HUES48 (cell line): ENCODE measurements around the gene TRAIP.

Experiments
- H3K27ac ChIP-seq: one replicate; pipeline ENCODE4 v1.7.0; 2013; ENCODE audit warnings: low read depth, low read length, inconsistent platforms
- H3K27me3 ChIP-seq: 2 replicates; pipeline ENCODE4 v1.6.1; 2013; ENCODE audit warnings: mild to moderate bottlenecking, low read length; ENCODE audit not compliant: control insufficient read depth, insufficient read depth
- H3K36me3 ChIP-seq: 2 replicates; pipeline ENCODE4 v1.6.1; 2013; ENCODE audit warnings: low read length; ENCODE audit not compliant: control insufficient read depth, insufficient read depth
- H3K4me1 ChIP-seq: 2 replicates; pipeline ENCODE4 v1.6.1; 2013; ENCODE audit warnings: mild to moderate bottlenecking, low read length; ENCODE audit not compliant: control insufficient read depth, insufficient read depth
- H3K4me3 ChIP-seq: 2 replicates; pipeline ENCODE4 v1.5.1; 2013; ENCODE audit warnings: mild to moderate bottlenecking, low read depth, low read length
- H3K9ac ChIP-seq: 2 replicates; pipeline ENCODE4 v1.6.1; 2013; ENCODE audit warnings: mild to moderate bottlenecking, low read depth, low read length, moderate library complexity
- H3K9me3 ChIP-seq: 2 replicates; pipeline ENCODE4 v1.6.1; 2013; ENCODE audit warnings: low read length; ENCODE audit not compliant: control insufficient read depth, insufficient read depth

Gene TRAIP

DNA sequence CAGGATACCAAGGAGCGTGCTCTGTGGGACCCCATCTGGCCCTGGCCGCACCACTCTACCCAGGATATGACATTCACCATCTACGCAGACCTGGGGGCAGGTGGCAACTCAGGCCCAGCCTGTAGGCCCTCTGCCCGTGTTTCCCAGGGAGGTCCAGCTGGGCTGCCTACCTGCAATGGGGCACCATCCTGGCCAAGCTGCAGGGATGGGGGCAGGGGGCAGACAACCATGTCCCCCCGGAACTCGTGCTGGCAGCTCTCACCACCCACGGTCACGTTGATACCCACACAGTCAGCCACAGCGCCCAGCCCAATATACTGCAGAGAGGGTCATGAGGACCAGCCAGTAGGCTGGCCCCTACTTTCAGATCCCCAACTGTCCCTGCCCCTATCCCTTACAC, 39.4 kb upstream of the TRAIP start:
- H3K9me3 ChIP-seq, result no peaks in the 10 kb centered on the region
- no peak overlapping the region for H3K27ac ChIP-seq
- no peaks in the 10 kb centered on the region for H3K27me3 ChIP-seq
- H3K36me3 ChIP-seq, result no peaks in the 10 kb centered on the region
- H3K4me1 ChIP-seq, result no peaks in the 10 kb centered on the region
- no peak overlapping the region for H3K4me3 ChIP-seq
- no peak overlapping the region for H3K9ac ChIP-seq

DNA sequence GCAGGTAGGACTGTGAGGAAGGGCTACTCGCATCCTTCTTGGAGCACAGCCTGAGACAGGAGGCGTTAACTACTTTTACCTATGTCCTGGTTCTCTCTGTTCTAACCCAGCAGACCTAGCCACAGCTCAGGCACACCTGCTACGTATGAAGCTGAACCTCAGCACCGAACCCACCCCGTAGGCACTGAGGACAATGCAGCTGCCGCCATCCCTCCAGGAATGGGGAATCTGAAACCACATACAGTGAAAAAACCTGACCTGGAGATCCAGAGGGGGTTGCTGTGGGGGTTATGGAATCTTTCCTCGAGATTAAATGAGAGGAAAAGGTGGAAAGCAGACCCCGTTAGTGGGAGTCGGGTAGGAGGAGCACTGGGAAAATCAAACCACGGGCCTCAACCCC, 32.9 kb upstream of the TRAIP start:
- Histone ChIP-seq H3K9me3 (no peaks in the 10 kb centered on the region), H3K27me3 (no peaks in the 10 kb centered on the region), H3K36me3 (no peaks in the 10 kb centered on the region), H3K9ac (no peak overlapping the region), H3K27ac (no peak overlapping the region), H3K4me3 (no peak overlapping the region), H3K4me1 (no peaks in the 10 kb centered on the region; the same call in 1 of the 2 replicates)

DNA sequence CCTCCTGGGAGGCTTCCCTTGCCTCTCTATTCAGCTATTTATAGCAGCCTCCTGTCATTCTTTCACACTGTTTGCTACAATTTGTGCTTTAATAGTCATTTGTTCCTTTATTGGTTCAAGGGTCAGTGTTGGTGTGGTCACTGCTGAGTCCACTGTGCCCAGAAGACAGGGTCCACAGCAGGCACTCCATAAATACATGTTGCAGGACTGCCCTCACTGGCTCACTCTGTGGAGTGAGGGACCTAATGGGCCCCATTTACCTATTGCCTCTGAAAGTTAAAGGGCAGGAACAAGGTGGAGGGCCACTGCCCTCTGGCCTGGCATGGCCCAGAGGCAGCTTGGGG, 30.5 kb upstream of the TRAIP start:
- Histone ChIP-seq H3K27me3 (no peaks in the 10 kb centered on the region), H3K4me1 (peaks cover 5% of the 10 kb centered on the region; the same call in 1 of the 2 replicates), H3K36me3 (no peaks in the 10 kb centered on the region), H3K9me3 (no peaks in the 10 kb centered on the region), H3K27ac (no peak overlapping the region), H3K4me3 (no peak overlapping the region), H3K9ac (no peak overlapping the region)

DNA sequence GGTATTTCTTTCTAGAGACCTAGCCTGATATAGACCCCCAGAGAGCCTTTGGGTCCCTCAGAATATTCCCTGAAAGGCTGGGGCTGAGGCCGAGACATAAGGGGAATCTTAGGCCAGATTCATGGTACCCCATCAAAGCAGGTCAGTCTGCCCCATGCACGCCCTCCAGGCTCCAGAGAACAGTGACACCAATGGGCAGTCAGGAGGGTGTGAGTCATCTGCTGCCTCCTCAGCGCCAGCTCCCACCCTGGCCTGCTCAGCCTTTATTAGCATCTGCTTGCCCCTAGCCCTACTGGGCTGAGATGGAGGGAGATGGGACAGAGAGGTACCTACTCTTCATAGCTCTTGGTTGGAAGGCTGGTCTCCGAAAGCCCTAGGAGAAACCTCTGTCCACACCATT, 27.6 kb upstream of the TRAIP start:
- Histone ChIP-seq H3K27me3 (no peaks in the 10 kb centered on the region), H3K4me3 (no peak overlapping the region), H3K4me1 (peaks cover 21% of the 10 kb centered on the region), H3K36me3 (no peaks in the 10 kb centered on the region), H3K27ac (no peak overlapping the region), H3K9me3 (no peaks in the 10 kb centered on the region), H3K9ac (no peak overlapping the region)

DNA sequence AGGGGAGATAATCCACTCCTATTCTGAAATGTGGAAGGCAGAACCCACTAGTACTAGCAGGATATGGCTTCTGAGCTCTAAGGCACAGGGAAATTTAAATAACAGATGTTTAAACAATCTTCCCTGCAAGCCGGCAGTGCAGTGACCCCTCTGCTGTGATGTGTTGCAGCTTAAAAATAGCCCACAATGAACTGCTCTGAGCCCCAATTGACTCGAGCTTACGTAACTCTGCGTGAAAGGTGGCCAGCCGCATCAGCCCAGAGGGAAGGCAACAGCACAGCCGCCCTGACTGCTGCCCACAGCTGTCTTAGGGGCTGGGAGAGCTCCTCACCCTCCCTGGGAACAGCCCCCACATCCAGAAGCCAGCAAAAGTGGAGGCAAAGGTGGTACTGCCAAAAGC, 25.8 kb upstream of the TRAIP start:
- Histone ChIP-seq H3K9ac (no peak overlapping the region), H3K27ac (no peak overlapping the region), H3K27me3 (no peaks in the 10 kb centered on the region), H3K4me3 (no peak overlapping the region), H3K36me3 (no peaks in the 10 kb centered on the region), H3K4me1 (peaks cover 21% of the 10 kb centered on the region), H3K9me3 (no peaks in the 10 kb centered on the region)

DNA sequence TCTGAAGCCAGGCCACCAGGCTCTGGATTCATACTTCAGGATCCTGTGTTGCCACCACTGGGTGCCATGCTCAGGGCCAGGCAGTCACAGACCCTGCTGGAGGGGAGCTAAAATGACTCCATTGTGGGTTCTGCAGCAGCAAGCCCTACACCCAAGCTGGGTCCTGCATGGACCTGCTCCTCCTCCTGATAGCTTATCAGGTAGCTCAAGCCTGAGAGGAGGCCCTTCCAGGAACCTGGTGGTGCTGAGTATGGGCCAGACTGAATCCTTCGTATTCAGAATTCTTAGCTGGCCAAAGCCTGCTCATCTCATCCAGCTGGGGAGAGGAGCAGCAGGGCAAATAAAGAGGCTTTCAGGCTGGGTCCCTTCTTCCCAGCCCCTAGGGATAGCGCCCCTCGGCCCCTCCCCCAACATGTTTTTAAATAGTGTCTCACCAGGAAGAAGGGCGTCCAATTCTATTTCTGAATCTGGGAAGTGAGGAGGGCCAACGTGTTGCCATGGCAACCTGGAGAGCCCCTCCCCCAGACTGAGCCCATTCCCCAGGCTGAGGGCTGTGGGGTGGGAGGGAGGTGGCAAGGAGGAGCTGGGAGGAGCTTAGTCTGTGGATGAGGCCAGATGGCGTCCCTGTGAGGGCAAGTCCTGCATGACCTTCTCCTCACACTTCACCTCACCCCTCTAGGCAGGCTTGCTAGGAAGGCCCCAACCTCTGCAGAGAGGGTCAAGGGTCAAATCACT, 24.4 kb upstream of the TRAIP start:
- H3K4me1 ChIP-seq, result peaks cover 21% of the 10 kb centered on the region
- peak overlapping the region; percentile 52 for H3K27ac ChIP-seq
- no peak overlapping the region for H3K9ac ChIP-seq
- no peaks in the 10 kb centered on the region for H3K9me3 ChIP-seq
- H3K36me3 ChIP-seq, result no peaks in the 10 kb centered on the region
- H3K27me3 ChIP-seq, result no peaks in the 10 kb centered on the region
- H3K4me3 ChIP-seq, result peak overlapping the region; percentile 37; the same call in 1 of the 2 replicates

DNA sequence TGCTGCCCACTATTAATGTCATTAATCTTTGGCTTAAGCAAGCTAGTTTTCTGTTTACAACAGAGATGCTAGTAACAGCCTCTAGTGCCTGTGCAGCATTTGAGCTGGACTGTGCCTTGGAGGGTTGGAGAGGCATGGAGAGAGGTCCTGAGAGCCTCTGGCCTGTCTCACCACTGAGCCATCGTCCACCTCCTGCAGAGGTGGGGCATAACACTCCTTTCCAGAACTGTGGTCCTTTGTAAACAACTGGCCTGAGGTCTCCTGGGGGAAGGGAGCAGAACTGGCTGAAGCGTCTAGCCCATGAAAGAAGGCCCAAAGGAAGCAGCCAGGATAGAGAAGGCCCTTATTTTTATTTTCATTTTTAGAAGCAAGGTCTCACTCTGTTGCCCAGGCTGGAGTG, 23.4 kb upstream of the TRAIP start:
- Histone ChIP-seq H3K9me3 (no peaks in the 10 kb centered on the region), H3K4me1 (peaks cover 21% of the 10 kb centered on the region), H3K9ac (no peak overlapping the region), H3K4me3 (no peak overlapping the region), H3K27ac (no peak overlapping the region), H3K36me3 (no peaks in the 10 kb centered on the region), H3K27me3 (no peaks in the 10 kb centered on the region)

DNA sequence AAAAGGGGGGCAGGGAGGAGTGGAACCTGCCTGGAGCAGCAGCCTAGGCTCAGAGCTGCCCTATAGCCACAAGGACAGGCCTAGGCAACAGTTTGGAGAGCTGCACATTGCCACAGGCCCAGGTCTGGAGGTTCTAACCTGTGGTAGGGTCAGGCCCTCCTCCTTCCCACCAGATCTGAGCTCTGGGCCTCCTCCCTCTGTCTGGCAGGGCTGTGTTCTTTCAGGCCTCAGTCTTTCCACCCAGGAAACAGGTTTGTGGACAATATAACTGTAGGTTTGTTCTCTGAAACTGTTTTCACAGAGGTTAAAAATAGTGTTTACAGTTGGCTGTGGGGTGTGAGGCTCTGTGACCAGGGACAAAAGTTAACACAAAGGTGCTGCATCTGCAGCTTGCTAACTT, 22.3 kb upstream of the TRAIP start:
- peaks cover 21% of the 10 kb centered on the region for H3K4me1 ChIP-seq
- H3K9me3 ChIP-seq, result no peaks in the 10 kb centered on the region
- H3K27ac ChIP-seq, result no peak overlapping the region
- no peaks in the 10 kb centered on the region for H3K27me3 ChIP-seq
- H3K36me3 ChIP-seq, result no peaks in the 10 kb centered on the region
- H3K4me3 ChIP-seq, result no peak overlapping the region
- no peak overlapping the region for H3K9ac ChIP-seq

DNA sequence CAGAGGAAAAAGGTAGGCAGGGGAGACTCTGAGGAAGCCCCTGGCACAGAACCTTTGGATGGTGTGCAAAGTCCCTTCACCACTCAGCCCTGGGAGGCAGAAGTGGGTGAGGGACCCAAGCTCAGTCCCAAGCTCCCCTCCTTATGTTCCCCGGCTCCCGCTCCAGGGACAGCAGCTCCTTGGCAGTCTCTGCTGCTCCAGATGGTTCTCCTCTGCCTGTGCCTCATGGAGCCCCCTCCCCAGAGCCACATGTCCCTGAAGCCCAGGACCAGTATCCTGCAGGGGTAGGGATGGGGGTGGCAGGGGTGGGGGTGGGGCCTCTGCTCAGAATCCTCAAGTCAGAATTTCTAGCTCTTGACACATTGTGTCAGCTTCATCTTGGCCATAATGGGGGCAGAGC, 21.4 kb upstream of the TRAIP start:
- Histone ChIP-seq H3K36me3 (no peaks in the 10 kb centered on the region), H3K9me3 (no peaks in the 10 kb centered on the region)

DNA sequence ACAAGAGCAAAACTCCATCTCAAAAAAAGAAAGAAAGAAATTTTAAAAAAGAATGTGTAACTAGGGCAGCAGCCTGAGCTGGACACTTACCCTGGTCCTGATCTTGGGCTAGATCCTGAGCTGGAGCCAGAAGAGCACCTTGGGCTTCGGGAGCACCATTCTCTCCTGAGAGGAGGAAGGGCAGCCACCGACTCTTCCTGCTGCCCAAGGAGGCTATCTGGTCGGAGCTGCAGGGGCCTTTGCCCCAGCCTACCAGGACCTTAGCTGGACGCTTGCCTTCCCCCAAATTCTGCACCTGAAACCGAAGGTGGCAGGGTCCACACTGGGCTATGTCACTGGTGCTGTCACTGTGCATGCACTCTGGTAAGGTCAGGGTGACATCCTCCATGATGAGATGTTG, 20.2 kb upstream of the TRAIP start:
- no peaks in the 10 kb centered on the region for H3K9me3 ChIP-seq
- H3K4me1 ChIP-seq, result peaks cover 13% of the 10 kb centered on the region
- H3K9ac ChIP-seq, result no peak overlapping the region
- peaks cover under 1% of the 10 kb centered on the region; the same call in 1 of the 2 replicates for H3K27me3 ChIP-seq
- H3K27ac ChIP-seq, result no peak overlapping the region
- H3K36me3 ChIP-seq, result no peaks in the 10 kb centered on the region
- H3K4me3 ChIP-seq, result no peak overlapping the region

More for the DNA sequence above, 21.4 kb upstream of the TRAIP start:
- peaks cover 21% of the 10 kb centered on the region for H3K4me1 ChIP-seq
- no peak overlapping the region for H3K27ac ChIP-seq
- no peak overlapping the region for H3K4me3 ChIP-seq
- no peak overlapping the region for H3K9ac ChIP-seq
- H3K27me3 ChIP-seq, result no peaks in the 10 kb centered on the region

DNA sequence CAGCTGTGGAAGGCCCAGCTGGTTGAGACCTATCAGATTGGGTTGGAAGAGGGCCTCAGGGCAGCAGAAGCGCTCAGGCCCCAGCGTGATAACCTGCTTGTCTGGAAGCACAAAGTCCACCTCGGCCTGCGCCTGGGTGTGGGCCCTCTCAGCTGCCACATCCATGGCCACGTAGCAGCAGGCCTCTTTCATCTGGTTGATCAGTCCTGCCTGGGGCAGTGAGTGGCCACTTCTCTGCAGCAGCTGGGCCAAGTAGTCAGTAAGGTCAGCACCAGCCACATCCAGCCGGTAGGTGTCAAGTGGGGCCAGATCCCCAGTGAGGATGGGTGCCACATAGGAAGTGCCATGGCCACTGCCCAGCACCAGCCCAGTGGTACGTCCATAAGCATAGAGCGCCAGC, 17.3 kb upstream of the TRAIP start:
- no peak overlapping the region for H3K9ac ChIP-seq
- H3K4me3 ChIP-seq, result no peak overlapping the region
- no peaks in the 10 kb centered on the region for H3K36me3 ChIP-seq
- H3K27me3 ChIP-seq, result peaks cover 12% of the 10 kb centered on the region; the same call in 1 of the 2 replicates
- no peak overlapping the region for H3K27ac ChIP-seq
- no peaks in the 10 kb centered on the region for H3K9me3 ChIP-seq
- peaks cover 6% of the 10 kb centered on the region for H3K4me1 ChIP-seq
